ENCODE data around the gene EPHA2. TPM values are rescaled to one million over a fixed set of nuclear protein-coding genes. Genes with fewer than 3 reads are reported as not detected.

The EPHA2 gene
- total and polyA plus RNA-seq, 7 experiments from 2014 or later: 0.30 to 0.61 (median 0.59) TPM; not detected in 4

GRCh38 chr1:16148329-16149092 is 7.4 kb downstream of the EPHA2 start:
- no peaks in the 10 kb centered on the region for H3K27me3 ChIP-seq (ENCODE audit: control insufficient read depth in 2 of 2, insufficient read depth in 2 of 2, low read length in 2 of 2)
- H3K27ac Mint-ChIP-seq: no peak overlapping the region
- peaks cover 0 to 4% (median 0%) of the 10 kb centered on the region in 5 donors for H3K36me3 Mint-ChIP-seq
- no peaks in the 10 kb centered on the region for H3K9me3 Mint-ChIP-seq
- CTCF ChIA-PET: no interaction called here
- DNase-seq (no peak), ATAC-seq (no peak)
- intact Hi-C loops (cut with micrococcal nuclease): no loop called here
- no peak overlapping the region for H3K4me3 Mint-ChIP-seq
- no peak overlapping the region for H3K27ac ChIP-seq (ENCODE audit: low read depth, low read length)
- H3K4me1 Mint-ChIP-seq: peaks cover 3 to 17% (median 7%) of the 10 kb centered on the region in 7 donors
- no peaks in the 10 kb centered on the region for H3K36me3 ChIP-seq (ENCODE audit: control insufficient read depth in 2 of 3, insufficient read depth in 3 of 3, low read length in 3 of 3)
- H3K27me3 Mint-ChIP-seq: peaks cover 0 to 11% (median 3%) of the 10 kb centered on the region in 5 donors
- H3K9me3 ChIP-seq (ENCODE audit: control insufficient read depth in 2 of 3, low read length in 3 of 3): no peaks in the 10 kb centered on the region
- POLR2A ChIA-PET: interaction anchor here (0.7 kb wide), 1 partner anchor 17 kb away, joined by 3 read pairs; no protein-coding TSS in a partner anchor
- no peak overlapping the region for H3K4me3 ChIP-seq (ENCODE audit: low read length)
- H3K4me1 ChIP-seq (ENCODE audit: control insufficient read depth in 2 of 2, insufficient read depth in 2 of 2, low read length in 2 of 2): peaks cover 0 to under 1% of the 10 kb centered on the region in 2 donors

GRCh38 chr1:16147156-16147926 is 8.5 kb downstream of the EPHA2 start:
- POLR2A ChIA-PET: interaction anchor here (0.7 kb wide), 1 partner anchor 18 kb away, joined by 3 read pairs; no protein-coding TSS in a partner anchor
- ATAC-seq (no peak), DNase-seq (no peak)
- Histone ChIP-seq H3K9me3 (ENCODE audit: control insufficient read depth in 2 of 3, low read length in 3 of 3) (no peaks in the 10 kb centered on the region), H3K36me3 (ENCODE audit: control insufficient read depth in 2 of 3, insufficient read depth in 3 of 3, low read length in 3 of 3) (no peaks in the 10 kb centered on the region), H3K27ac (ENCODE audit: low read depth, low read length) (no peak overlapping the region), H3K27me3 (ENCODE audit: control insufficient read depth in 2 of 2, insufficient read depth in 2 of 2, low read length in 2 of 2) (no peaks in the 10 kb centered on the region), H3K4me1 (ENCODE audit: control insufficient read depth in 2 of 2, insufficient read depth in 2 of 2, low read length in 2 of 2) (no peaks in the 10 kb centered on the region), H3K4me3 (ENCODE audit: low read length) (no peak overlapping the region)
- H3K27me3 Mint-ChIP-seq: peaks cover 0 to 6% (median 3%) of the 10 kb centered on the region in 5 donors
- CTCF ChIA-PET: interaction anchor here (0.5 kb wide), 1 partner anchor 40 kb away, joined by 4 read pairs; no protein-coding TSS in a partner anchor
- peaks cover 0 to 4% (median 0%) of the 10 kb centered on the region in 5 donors for H3K36me3 Mint-ChIP-seq
- intact Hi-C loops (cut with micrococcal nuclease): no loop called here
- no peaks in the 10 kb centered on the region for H3K9me3 Mint-ChIP-seq
- no peak overlapping the region for H3K27ac Mint-ChIP-seq
- no peak overlapping the region for H3K4me3 Mint-ChIP-seq
- H3K4me1 Mint-ChIP-seq: peaks cover 0 to 12% (median 7%) of the 10 kb centered on the region in 7 donors

- Histone ChIP-seq H3K9me3 (ENCODE audit: control insufficient read depth in 2 of 3, low read length in 3 of 3) (no peaks in the 10 kb centered on the region), H3K4me1 (ENCODE audit: control insufficient read depth in 2 of 2, insufficient read depth in 2 of 2, low read length in 2 of 2) (no peaks in the 10 kb centered on the region), H3K27ac (ENCODE audit: low read depth, low read length) (no peak overlapping the region), H3K27me3 (ENCODE audit: control insufficient read depth in 2 of 2, insufficient read depth in 2 of 2, low read length in 2 of 2) (no peaks in the 10 kb centered on the region), H3K36me3 (ENCODE audit: control insufficient read depth in 2 of 3, insufficient read depth in 3 of 3, low read length in 3 of 3) (no peaks in the 10 kb centered on the region), H3K4me3 (ENCODE audit: low read length) (no peak overlapping the region)
- ATAC-seq (no peak), DNase-seq (no peak)
- Mint-ChIP-seq H3K36me3 (peaks cover 0 to 4% (median 0%) of the 10 kb centered on the region in 5 donors), H3K27ac (no peak overlapping the region), H3K4me3 (no peak overlapping the region), H3K27me3 (peaks cover 0 to 3% (median 0%) of the 10 kb centered on the region in 5 donors), H3K9me3 (no peaks in the 10 kb centered on the region), H3K4me1 (peaks cover 0 to 15% (median 11%) of the 10 kb centered on the region in 7 donors)
- ChIA-PET CTCF (no interaction called here), POLR2A (no interaction called here)
- intact Hi-C loops (cut with micrococcal nuclease): no loop called here
These were observed 9.4 kb downstream of the EPHA2 start for GRCh38 chr1:16146279-16147155.

- DNase-seq: no peak
- H3K27me3 ChIP-seq (ENCODE audit: control insufficient read depth in 2 of 2, insufficient read depth in 2 of 2, low read length in 2 of 2): no peaks in the 10 kb centered on the region
- no peaks in the 10 kb centered on the region for H3K9me3 ChIP-seq (ENCODE audit: control insufficient read depth in 2 of 3, low read length in 3 of 3)
- H3K27me3 Mint-ChIP-seq: peaks cover 0 to 8% (median 0%) of the 10 kb centered on the region in 5 donors
- no peaks in the 10 kb centered on the region for H3K9me3 Mint-ChIP-seq
- peaks cover 0 to 4% (median 0%) of the 10 kb centered on the region in 5 donors for H3K36me3 Mint-ChIP-seq
- no peak overlapping the region for H3K27ac Mint-ChIP-seq
- no peak for ATAC-seq
- no peak overlapping the region for H3K4me3 Mint-ChIP-seq
- H3K36me3 ChIP-seq (ENCODE audit: control insufficient read depth in 2 of 3, insufficient read depth in 3 of 3, low read length in 3 of 3): no peaks in the 10 kb centered on the region
- intact Hi-C loops (cut with micrococcal nuclease): no loop called here
- no peak overlapping the region for H3K27ac ChIP-seq (ENCODE audit: low read depth, low read length)
- H3K4me1 Mint-ChIP-seq: peaks cover 0 to 16% (median 13%) of the 10 kb centered on the region in 7 donors
- H3K4me1 ChIP-seq (ENCODE audit: control insufficient read depth in 2 of 2, insufficient read depth in 2 of 2, low read length in 2 of 2): no peaks in the 10 kb centered on the region
- POLR2A ChIA-PET: no interaction called here
- CTCF ChIA-PET: no interaction called here
- no peak overlapping the region for H3K4me3 ChIP-seq (ENCODE audit: low read length)
These were observed 10.1 kb downstream of the EPHA2 start for GRCh38 chr1:16145662-16146278.

GRCh38 chr1:16145030-16145661 is 10.7 kb downstream of the EPHA2 start:
- Histone ChIP-seq H3K4me1 (ENCODE audit: control insufficient read depth in 2 of 2, insufficient read depth in 2 of 2, low read length in 2 of 2) (no peaks in the 10 kb centered on the region), H3K27ac (ENCODE audit: low read depth, low read length) (no peak overlapping the region), H3K4me3 (ENCODE audit: low read length) (no peak overlapping the region), H3K36me3 (ENCODE audit: control insufficient read depth in 2 of 3, insufficient read depth in 3 of 3, low read length in 3 of 3) (no peaks in the 10 kb centered on the region), H3K27me3 (ENCODE audit: control insufficient read depth in 2 of 2, insufficient read depth in 2 of 2, low read length in 2 of 2) (no peaks in the 10 kb centered on the region), H3K9me3 (ENCODE audit: control insufficient read depth in 2 of 3, low read length in 3 of 3) (no peaks in the 10 kb centered on the region)
- Mint-ChIP-seq H3K9me3 (no peaks in the 10 kb centered on the region), H3K4me3 (no peak overlapping the region), H3K27me3 (peaks cover 0 to 8% (median 0%) of the 10 kb centered on the region in 5 donors), H3K4me1 (peaks cover 0 to 16% (median 14%) of the 10 kb centered on the region in 7 donors), H3K36me3 (peaks cover 0 to 4% (median 0%) of the 10 kb centered on the region in 5 donors), H3K27ac (no peak overlapping the region)
- CTCF ChIA-PET: no interaction called here
- POLR2A ChIA-PET: no interaction called here
- no peak for ATAC-seq
- intact Hi-C loops (cut with micrococcal nuclease): no loop called here
- no peak for DNase-seq
